GM10266 (cell line): ENCODE measurements around the gene CHST15.

Source experiments
- DNase-seq: peaks from one replicate; pipeline ENCODE4 v3.0.0; 2012; ENCODE audit errors: extremely low spot score
- TF ChIP-seq, protein P1 (sequence below): IDR thresholded peaks from 2 replicates; pipeline ENCODE4 v1.5.1; 2012; ENCODE audit warnings: mild to moderate bottlenecking, low read depth; ENCODE audit not compliant: control insufficient read depth, insufficient read depth; ENCODE audit errors: missing control alignments

The CHST15 gene

DNA sequence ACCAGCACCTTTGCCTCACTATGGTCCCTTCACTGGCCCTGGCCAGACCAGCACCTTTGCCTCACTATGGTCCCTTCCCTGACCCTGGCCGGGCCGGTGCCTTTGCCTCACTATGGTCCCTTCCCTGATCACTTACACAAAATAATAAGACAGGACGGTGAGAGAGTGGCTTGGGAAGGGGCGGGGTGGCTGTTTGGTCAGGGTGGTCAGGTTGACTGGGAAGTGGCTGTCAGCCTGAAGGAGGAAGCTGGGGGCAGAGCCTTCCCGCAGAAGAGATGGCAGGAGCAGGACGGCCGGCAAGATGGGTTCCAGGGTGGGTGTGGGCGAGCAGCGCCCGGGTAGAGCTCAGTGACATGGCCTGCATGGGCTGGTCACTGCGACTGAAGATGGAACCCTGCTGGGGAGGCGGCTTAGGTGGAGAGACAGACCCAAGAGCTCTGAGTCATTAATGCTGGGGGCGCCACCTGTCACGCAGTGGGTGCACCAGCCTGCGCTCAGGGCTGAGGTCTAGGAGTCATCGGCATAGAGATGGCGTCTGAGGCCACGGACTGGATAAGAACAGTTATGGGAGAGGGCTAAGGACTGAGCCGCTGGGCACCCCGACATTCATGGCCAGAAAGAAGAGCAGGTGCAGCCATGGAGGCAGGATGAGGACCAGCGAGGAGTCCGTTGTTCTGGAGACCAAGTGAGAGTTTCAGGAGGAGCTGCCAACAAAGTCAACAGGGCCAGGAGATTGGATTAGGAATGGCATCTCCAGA lies 91.8 kb downstream of the CHST15 start:
- TF ChIP-seq, protein P1, sequence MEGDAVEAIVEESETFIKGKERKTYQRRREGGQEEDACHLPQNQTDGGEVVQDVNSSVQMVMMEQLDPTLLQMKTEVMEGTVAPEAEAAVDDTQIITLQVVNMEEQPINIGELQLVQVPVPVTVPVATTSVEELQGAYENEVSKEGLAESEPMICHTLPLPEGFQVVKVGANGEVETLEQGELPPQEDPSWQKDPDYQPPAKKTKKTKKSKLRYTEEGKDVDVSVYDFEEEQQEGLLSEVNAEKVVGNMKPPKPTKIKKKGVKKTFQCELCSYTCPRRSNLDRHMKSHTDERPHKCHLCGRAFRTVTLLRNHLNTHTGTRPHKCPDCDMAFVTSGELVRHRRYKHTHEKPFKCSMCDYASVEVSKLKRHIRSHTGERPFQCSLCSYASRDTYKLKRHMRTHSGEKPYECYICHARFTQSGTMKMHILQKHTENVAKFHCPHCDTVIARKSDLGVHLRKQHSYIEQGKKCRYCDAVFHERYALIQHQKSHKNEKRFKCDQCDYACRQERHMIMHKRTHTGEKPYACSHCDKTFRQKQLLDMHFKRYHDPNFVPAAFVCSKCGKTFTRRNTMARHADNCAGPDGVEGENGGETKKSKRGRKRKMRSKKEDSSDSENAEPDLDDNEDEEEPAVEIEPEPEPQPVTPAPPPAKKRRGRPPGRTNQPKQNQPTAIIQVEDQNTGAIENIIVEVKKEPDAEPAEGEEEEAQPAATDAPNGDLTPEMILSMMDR, result no peak
- no peak for DNase-seq

DNA sequence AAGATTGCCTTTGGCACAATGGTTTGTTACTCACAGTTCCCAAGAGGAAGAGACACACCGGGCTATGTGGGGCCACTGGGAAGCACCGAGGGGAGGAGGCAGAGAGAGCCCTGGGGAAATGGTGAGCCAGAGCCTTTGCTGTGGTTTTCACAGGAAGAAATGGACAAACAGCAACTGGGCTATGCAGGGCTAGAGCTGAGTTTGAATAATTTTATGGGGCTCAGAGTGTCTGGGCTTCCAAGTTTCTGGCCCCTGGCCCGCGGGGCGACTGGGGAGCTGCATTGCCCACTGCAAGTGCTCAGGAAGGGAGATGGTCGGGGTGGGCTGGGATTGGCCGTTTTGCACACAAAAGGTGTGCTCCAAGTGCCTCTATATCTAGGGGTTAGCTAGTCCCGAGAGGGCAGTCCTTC lies 92.6 kb downstream of the CHST15 start:
- TF ChIP-seq, protein P1, result no peak
- no peak for DNase-seq

DNA sequence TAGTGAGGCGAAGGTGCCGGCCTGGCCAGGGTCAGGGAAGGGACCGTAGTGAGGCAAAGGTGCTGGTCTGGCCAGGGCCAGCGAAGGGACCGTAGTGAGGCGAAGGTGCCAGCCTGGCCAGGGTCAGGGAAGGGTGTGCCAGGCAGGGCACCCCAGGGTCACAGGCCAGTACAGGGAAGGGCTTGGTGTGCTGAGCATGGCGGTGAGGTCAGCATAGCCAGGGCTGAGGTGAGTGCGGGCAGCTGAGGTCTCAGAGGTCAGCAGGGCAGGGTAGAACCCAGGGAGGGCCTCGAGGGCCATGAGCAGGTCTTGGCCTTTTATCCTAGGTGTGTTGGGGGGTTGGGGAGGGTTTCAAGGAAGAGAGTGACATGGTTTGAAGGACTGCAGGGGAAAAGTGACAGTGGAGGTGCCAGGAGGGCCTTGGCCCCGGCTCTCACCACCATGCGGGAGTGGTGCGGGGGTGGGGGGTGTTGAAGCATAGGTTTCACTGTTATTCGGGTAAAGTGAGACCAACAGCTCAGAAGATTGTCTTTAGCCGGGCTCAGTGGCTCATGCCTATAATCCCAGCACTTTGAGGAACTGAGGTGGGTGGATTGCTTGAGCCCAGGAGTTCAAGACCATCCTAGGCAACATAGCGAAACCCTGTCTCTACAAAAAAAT lies 93.3 kb downstream of the CHST15 start:
- TF ChIP-seq, protein P1, result no peak
- no peak for DNase-seq

DNA sequence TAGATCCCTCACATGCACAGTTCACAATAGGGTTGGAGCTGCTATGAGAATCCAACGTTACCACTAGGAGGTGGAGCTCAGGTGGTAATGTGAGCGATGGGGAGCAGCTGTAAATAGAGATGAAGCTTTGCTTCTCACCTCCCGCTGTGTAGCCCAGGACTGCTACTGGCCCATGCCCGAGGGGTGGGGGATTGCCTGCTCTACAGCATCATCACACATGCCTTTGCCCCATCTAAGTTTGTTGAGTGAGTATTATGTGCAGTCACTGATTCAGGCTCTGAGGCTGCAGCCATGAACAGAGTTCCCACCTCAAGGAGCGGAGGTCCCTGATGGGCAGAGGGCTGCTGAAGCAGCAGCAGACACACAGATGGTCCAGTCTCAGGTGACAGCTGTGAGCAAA lies 94.1 kb downstream of the CHST15 start:
- TF ChIP-seq, protein P1, result no peak
- no peak for DNase-seq

DNA sequence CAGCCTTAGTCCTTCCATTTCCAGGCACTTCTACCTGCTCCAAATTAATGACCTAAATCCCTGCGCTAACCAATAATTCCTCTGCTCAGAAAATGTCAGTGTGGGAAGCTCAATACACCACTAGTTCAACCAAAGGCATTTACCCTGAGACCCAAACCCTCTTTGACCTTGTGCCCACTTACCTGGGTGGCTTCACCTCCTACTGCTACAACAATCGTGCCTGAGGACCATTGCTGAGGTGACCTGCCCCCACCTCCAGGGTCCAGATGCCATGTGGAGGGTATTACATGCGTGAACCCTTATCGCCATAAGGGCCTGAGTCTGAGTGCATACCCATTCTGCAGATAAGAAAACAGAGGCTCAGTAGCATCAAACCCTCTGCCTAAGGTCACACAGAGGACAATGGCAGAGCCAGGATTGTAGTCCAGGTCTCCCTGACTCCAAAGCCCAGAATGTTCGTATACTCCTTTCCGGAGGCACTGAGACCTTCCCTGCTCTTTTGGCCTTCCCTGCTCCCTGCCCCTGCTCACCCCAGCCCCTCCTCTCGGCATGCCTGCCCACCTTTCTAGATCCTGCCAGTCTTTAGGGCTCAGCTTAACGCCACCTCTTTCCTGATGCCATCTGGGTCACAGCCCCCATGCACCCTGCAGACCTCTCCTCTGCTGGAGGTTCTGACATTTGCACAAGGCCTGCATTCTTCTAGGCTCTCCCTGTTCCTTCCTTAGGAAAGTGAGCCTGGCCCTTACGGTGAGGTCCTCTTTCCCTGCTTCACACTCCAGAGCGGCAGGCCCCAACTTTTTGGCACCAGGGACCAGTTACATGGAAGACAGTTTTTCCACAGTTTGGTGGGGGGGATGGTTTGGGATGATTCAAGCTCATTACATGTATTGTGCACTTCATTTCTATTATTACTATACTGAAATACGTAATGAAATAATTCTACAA lies 94.9 kb downstream of the CHST15 start:
- TF ChIP-seq, protein P1, result no peak
- no peak for DNase-seq

DNA sequence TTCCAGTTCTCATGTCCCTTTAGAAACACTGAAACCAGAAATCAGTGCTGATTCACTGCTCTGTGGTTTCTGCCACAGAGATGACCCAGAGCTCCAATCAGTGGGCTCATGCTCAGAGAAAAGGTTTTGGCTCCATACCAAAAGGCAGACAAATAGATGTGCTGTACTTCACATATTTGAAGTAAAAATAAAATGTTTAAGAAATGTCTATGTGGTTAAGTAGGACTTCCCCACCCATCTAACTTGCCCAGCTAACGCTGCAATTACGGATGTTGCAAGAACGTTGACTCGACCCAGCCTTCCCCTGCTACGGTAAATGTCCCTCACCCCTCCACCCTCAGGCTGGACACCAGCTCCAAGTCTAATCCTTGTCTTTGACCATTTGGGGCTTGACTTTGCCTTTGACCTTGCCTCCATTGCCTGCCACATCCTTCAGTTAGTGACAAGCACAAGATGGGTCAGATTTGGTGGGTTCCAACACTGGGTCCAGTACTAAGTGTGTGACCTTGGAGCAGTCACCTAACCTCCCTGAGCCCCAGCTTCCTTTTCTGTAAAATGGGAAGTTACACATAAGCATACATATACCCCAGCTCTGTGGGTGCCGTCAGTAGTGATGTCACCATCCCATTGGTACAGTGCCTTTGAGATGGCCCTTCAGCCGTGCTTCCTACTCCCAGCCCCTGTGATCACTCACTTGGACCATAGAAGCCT lies 95.8 kb downstream of the CHST15 start:
- TF ChIP-seq, protein P1, result no peak

More for the DNA sequence above, 95.8 kb downstream of the CHST15 start:
- no peak for DNase-seq
